GM21526 (cell line): ENCODE data around the gene SHB.

Experiments
- ATAC-seq: cut with Tn5 transposase; IDR thresholded peaks from one replicate; pipeline ENCODE4 v1.9.1; 2021; ENCODE audit warnings: moderate library complexity; ENCODE audit not compliant: unreplicated experiment, low FRiP score

The SHB gene

GRCh38 chr9:37942621-37943344 lies 126.2 kb downstream of the SHB start:
- ATAC-seq = no peak

- ATAC-seq = no peak
These were observed 127.8 kb downstream of the SHB start for GRCh38 chr9:37941253-37941652.

- ATAC-seq = no peak
These were observed 129.4 kb downstream of the SHB start for GRCh38 chr9:37939575-37940095.

GRCh38 chr9:37938121-37938891 lies 130.7 kb downstream of the SHB start:
- no peak for ATAC-seq

GRCh38 chr9:37937366-37937765 lies 131.7 kb downstream of the SHB start:
- ATAC-seq = no peak

GRCh38 chr9:37936965-37937364 lies 132.1 kb downstream of the SHB start:
- no peak for ATAC-seq

GRCh38 chr9:37936376-37936775 lies 132.7 kb downstream of the SHB start:
- no peak for ATAC-seq

- no peak for ATAC-seq
These were observed 133.9 kb downstream of the SHB start for GRCh38 chr9:37935096-37935495.

- no peak for ATAC-seq
These were observed 137.4 kb downstream of the SHB start for GRCh38 chr9:37931592-37931991.

- no peak for ATAC-seq
These were observed 139.6 kb downstream of the SHB start for GRCh38 chr9:37929441-37929895.

GRCh38 chr9:37928552-37929430 lies 140.2 kb downstream of the SHB start:
- no peak for ATAC-seq

- ATAC-seq = no peak
These were observed 141.2 kb downstream of the SHB start for GRCh38 chr9:37927601-37928551.

- ATAC-seq = no peak
These were observed 141.9 kb downstream of the SHB start for GRCh38 chr9:37927132-37927531.

- no peak for ATAC-seq
These were observed 142.3 kb downstream of the SHB start for GRCh38 chr9:37926737-37927118.

GRCh38 chr9:37925786-37926736 lies 143.0 kb downstream of the SHB start:
- no peak for ATAC-seq

- no peak for ATAC-seq
These were observed 144.0 kb downstream of the SHB start for GRCh38 chr9:37925006-37925405.

GRCh38 chr9:37924538-37924937 lies 144.5 kb downstream of the SHB start:
- no peak for ATAC-seq

- no peak for ATAC-seq
These were observed 145.1 kb downstream of the SHB start for GRCh38 chr9:37923796-37924427.
